Astrocyte (in vitro differentiated cells and primary cell): ENCODE results near the gene CHRM2. TPM values are rescaled to one million over a fixed set of nuclear protein-coding genes. Genes with fewer than 3 reads are reported as not detected.

Experiments
- DNase-seq: peaks from one replicate; pipeline ENCODE4 v3.0.0-alpha.2; 2010; ENCODE audit warnings: low read depth
- FAIRE-seq: peaks from 2 replicates; lab custom pipeline; 2011; peaks lifted over from hg19 to GRCh38; lab: Jason Lieb, UNC
- H2AFZ ChIP-seq: 2 replicates; pipeline ENCODE4 v1.6.0; 2012; ENCODE audit warnings: low read depth, low read length, inconsistent platforms
- H3K27ac ChIP-seq: 2 replicates; pipeline ENCODE4 v1.5.1; 2011; ENCODE audit warnings: low read depth, low read length, inconsistent platforms
- H3K27me3 ChIP-seq: 2 replicates; pipeline ENCODE4 v1.6.0; 2011; ENCODE audit warnings: low read length, inconsistent platforms; ENCODE audit not compliant: insufficient read depth
- H3K36me3 ChIP-seq: 2 replicates; pipeline ENCODE4 v1.5.1; 2011; ENCODE audit warnings: low read length, inconsistent platforms; ENCODE audit not compliant: insufficient read depth
- H3K4me1 ChIP-seq: 2 replicates; pipeline ENCODE4 v1.5.1; 2011; ENCODE audit warnings: low read length, inconsistent platforms; ENCODE audit not compliant: insufficient read depth
- H3K4me2 ChIP-seq: 2 replicates; pipeline ENCODE4 v1.6.0; 2012; ENCODE audit warnings: low read length, inconsistent platforms
- H3K4me3 ChIP-seq: 2 replicates; pipeline ENCODE4 v1.5.1; 2011; ENCODE audit warnings: low read depth, mild to moderate bottlenecking, low read length, inconsistent platforms; ENCODE audit not compliant: insufficient read depth
- H3K79me2 ChIP-seq: 2 replicates; pipeline ENCODE4 v1.6.0; 2012; ENCODE audit warnings: mild to moderate bottlenecking, low read length, inconsistent platforms; ENCODE audit not compliant: insufficient read depth
- H3K9ac ChIP-seq: 2 replicates; pipeline ENCODE4 v1.6.0; 2012; ENCODE audit warnings: mild to moderate bottlenecking, low read length, inconsistent platforms
- H3K9me3 ChIP-seq: 2 replicates; pipeline ENCODE4 v1.5.1; 2012; ENCODE audit warnings: low read depth, mild to moderate bottlenecking, low read length, inconsistent platforms; ENCODE audit not compliant: insufficient read depth
- H4K20me1 ChIP-seq: 2 replicates; pipeline ENCODE4 v1.6.0; 2012; ENCODE audit warnings: low read length, inconsistent platforms; ENCODE audit not compliant: insufficient read depth
- H3K27ac Mint-ChIP-seq: one replicate; pipeline ENCODE4 v1.8.0; 2021; ENCODE audit warnings: mild to moderate bottlenecking, mixed read lengths; ENCODE audit not compliant: unreplicated experiment
- H3K27me3 Mint-ChIP-seq: one replicate; pipeline ENCODE4 v1.8.0; 2021; ENCODE audit warnings: low read depth, mixed read lengths; ENCODE audit not compliant: unreplicated experiment
- H3K36me3 Mint-ChIP-seq: one replicate; pipeline ENCODE4 v1.8.0; 2021; ENCODE audit warnings: low read depth, mixed read lengths; ENCODE audit not compliant: unreplicated experiment
- H3K4me1 Mint-ChIP-seq: one replicate; pipeline ENCODE4 v1.8.0; 2021; ENCODE audit warnings: low read depth, mixed read lengths; ENCODE audit not compliant: unreplicated experiment
- H3K4me3 Mint-ChIP-seq: one replicate; pipeline ENCODE4 v1.8.0; 2021; ENCODE audit warnings: mild to moderate bottlenecking, moderate library complexity, mixed read lengths; ENCODE audit not compliant: unreplicated experiment
- H3K9me3 Mint-ChIP-seq: one replicate; pipeline ENCODE4 v1.8.0; 2021; ENCODE audit warnings: mild to moderate bottlenecking, mixed read lengths; ENCODE audit not compliant: unreplicated experiment
- CTCF ChIP-seq: IDR thresholded peaks from 2 replicates; pipeline ENCODE4 v1.5.1; 2011; ENCODE audit warnings: low read depth, mild to moderate bottlenecking, inconsistent platforms, low read length, moderate library complexity; ENCODE audit not compliant: insufficient read depth
- EZH2 ChIP-seq: IDR thresholded peaks from 2 replicates; pipeline ENCODE4 v1.6.1; 2012; ENCODE audit warnings: mild to moderate bottlenecking, low read length, inconsistent platforms; ENCODE audit not compliant: insufficient read depth
- microRNA-seq: library from miRNA; unstranded; fragments of <30 nt; microRNA quantifications from one replicate; pipeline ENCODE4 v1.2.0, GENCODE V29; 2020
- total RNA-seq: library from RNA; stranded (reverse); gene quantifications from 2 replicates; pipeline ENCODE4 v1.2.1, GENCODE V29; 2021

Gene CHRM2
- total RNA-seq, 1 donor from 2014 or later: not detected

GRCh38 chr7:137045573-137045972 lies 177.1 kb downstream of the CHRM2 start:
- no peak overlapping the region for H3K27ac Mint-ChIP-seq
- no peak overlapping the region for H2AFZ ChIP-seq
- no peaks in the 10 kb centered on the region for H3K27me3 Mint-ChIP-seq
- FAIRE-seq (no peak), DNase-seq (no peak)
- H3K9ac ChIP-seq: no peak overlapping the region
- no peaks in the 10 kb centered on the region for H3K9me3 ChIP-seq
- TF ChIP-seq EZH2 (no peak), CTCF (no peak)
- H3K27ac ChIP-seq: no peak overlapping the region
- no peaks in the 10 kb centered on the region for H3K36me3 ChIP-seq
- no peak overlapping the region for H3K4me3 Mint-ChIP-seq
- no peaks in the 10 kb centered on the region for H4K20me1 ChIP-seq
- H3K4me3 ChIP-seq: no peak overlapping the region
- H3K27me3 ChIP-seq: no peaks in the 10 kb centered on the region
- no peak overlapping the region for H3K4me2 ChIP-seq
- no peaks in the 10 kb centered on the region for H3K9me3 Mint-ChIP-seq
- H3K79me2 ChIP-seq: no peaks in the 10 kb centered on the region
- H3K4me1 ChIP-seq: no peaks in the 10 kb centered on the region
- H3K4me1 Mint-ChIP-seq: no peaks in the 10 kb centered on the region
- H3K36me3 Mint-ChIP-seq: no peaks in the 10 kb centered on the region

- Mint-ChIP-seq H3K4me1 (peaks cover 11% of the 10 kb centered on the region), H3K27me3 (no peaks in the 10 kb centered on the region), H3K9me3 (no peaks in the 10 kb centered on the region), H3K27ac (no peak overlapping the region), H3K4me3 (no peak overlapping the region), H3K36me3 (no peaks in the 10 kb centered on the region)
- Histone ChIP-seq H3K9me3 (no peaks in the 10 kb centered on the region), H4K20me1 (no peaks in the 10 kb centered on the region), H2AFZ (no peak overlapping the region), H3K4me1 (peaks cover 17% of the 10 kb centered on the region), H3K27me3 (no peaks in the 10 kb centered on the region), H3K27ac (no peak overlapping the region), H3K79me2 (no peaks in the 10 kb centered on the region), H3K36me3 (no peaks in the 10 kb centered on the region), H3K4me3 (no peak overlapping the region), H3K4me2 (no peak overlapping the region), H3K9ac (no peak overlapping the region)
- TF ChIP-seq EZH2 (no peak), CTCF (no peak)
- DNase-seq (no peak), FAIRE-seq (no peak)
Measured at GRCh38 chr7:137069249-137069963, 201.0 kb downstream of the CHRM2 start.

Small RNA genes lying within 50 kb of the gene (microRNA-seq; reads per million reads assigned to microRNA genes)
- gene MIR490: 275 reads per million, percentile 73 among the genes with 10 or more reads in this experiment
